Thyroid gland (tissue), 4 donors: ENCODE measurements around the gene PARM1.

Experiments
- CTCF ChIP-seq, 6 experiments: fragments of 200-600 bp in 3 of 6; fragments of 450-650 bp in 3 of 6; sonication (generic) in 3 of 6; IDR thresholded peaks; one replicate each; pipeline ENCODE4 v1.5.1; 2016 to 2019; ENCODE audit warnings: antibody characterized with exemption in 6 of 6, mild to moderate bottlenecking in 2 of 6, inconsistent platforms in 1 of 6, moderate library complexity in 1 of 6
- POLR2A ChIP-seq, 2 donors: fragments of 450-650 bp; IDR thresholded peaks; one replicate each; pipeline ENCODE4 v1.6.1; 2017; ENCODE audit warnings: antibody characterized with exemption in 2 of 2, mild to moderate bottlenecking in 2 of 2, moderate library complexity in 1 of 2

GRCh38 chr4:75065909-75066308, 133.0 kb downstream of the PARM1 start:
- TF ChIP-seq CTCF (IDR thresholded peaks at IDR 0.05) (no peak), POLR2A (IDR thresholded peaks at IDR 0.05) (no peak)
